ENCODE measurements around the gene AP1AR.

The AP1AR gene

DNA sequence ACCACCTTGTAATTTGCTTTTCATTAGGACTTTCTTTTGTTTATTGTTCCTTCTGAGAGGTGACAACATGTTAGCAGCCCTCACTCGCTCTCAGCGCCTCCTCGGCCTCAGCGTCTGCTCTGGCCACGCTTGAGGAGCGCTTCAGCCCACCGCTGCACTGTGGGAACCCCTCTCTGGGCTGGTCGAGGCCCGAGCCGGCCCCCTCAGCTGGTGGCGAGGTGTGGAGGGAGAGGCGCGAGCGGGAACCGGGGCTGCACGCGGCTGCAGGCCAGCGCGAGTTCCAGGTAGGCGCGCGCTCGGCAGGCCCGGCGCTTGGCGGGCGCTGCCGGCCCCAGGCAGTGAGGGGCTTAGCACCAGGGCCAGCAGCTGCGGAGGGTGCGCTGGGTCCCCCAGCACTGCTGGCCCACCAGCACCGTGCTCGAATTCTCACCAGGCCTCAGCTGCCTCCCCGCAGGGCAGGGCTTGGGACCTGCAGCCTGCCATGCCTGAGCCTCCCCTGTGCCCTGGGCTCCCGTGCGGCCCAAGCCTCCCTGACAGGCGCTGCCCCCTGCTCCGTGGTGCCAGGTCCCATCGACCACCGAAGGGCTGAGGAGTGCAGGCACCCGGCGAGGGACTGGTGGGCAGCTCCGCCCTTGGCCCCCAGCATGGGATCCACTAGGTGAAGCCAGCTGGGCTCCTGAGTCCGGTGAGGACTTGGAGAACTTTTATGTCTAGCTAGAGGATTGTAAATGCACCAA, 9.2 kb upstream of the AP1AR start:
- no peak for DNase-seq

DNA sequence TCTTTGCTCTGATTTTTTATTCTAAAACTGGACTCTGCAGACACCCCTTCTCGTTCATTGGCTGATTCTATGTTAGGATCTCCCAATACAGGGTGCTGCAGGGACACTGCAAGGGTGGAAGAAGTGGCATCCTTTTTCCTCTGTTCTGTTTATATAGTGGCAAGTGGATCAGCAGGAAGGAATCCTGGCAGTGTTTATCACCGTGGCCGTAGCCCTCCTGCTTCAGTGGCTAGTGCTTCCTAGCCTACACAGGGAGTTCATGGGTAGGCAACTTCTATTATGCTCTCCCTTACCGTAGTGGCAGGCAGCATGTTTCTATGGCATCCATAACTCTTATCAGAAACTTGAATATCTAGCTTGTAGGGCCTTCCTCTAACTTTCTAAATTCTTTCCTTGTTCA, 6.4 kb upstream of the AP1AR start:
- DNase-seq, result no peak

DNA sequence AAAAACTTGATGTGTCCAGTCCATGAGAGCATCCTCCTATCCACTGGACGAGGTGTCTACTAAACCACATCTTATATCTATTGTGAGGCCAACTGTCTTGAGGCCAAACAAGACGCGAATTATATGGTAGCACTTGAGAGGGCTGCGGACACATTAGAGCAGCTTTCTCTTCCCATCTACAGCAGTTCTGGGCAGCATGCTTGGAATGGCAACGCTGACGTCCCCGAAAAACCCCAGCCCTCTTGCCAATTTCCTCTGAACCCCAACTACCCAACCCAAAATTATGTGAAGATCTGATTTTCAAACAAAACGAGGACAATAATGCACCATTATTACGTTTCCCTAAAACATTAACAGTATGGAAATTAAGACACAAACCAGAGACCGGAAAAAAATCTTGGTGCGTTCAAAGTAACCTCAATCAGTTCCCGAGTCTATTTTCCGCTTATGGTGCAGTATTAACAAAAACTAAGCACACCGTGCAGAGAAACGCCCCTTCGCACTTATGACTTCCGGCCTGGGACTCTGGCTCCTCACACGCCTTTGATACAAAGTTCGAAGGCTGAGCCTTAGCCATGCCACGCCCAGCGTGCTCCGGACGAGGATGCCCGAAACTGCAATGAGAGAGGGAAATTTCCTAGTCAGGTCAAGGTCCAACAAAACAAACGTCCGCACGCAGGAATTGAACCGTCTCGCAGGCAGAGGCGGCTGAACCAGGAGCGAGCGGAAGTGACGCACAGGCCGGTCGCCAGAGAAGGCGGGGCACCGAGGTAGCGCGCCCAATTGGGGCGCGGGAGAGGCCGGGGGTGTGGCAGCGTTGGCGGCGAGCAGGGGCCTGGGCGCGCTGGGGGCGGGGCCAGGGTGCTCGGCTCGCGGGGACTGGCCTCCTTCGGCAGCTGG, 458 bp upstream of the AP1AR start:
- peak; percentile 99 to 100 (median 99) for DNase-seq

DNA sequence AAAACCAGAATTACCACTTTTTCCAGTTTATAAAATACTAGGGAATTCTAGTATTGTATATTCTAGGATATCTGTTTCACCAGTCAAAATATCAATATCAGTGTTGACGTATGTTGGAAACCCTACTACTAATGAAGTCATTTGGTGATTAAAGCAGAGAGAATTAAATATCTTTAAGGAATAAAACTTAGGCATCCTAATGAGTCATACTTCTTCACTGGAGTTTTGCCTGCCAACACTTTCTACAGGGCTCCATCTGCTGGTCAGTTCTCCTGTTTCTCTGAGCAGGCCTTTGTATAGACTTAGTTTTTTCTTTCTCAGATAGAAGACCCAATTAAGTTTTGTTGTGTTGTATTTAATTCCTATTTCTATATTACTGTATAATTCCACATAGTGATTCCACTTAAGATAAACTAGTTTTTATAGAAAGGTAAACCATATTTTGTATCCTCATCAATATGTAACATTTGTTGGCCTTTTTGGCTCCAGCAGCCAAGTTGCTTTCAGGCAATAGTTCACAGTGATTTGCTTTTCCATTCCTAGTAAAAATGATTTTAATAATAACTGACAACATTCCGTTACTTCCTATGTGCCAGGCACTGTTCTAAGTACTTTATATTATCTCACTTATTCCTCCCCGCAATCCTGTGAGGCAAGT, 3.5 kb downstream of the AP1AR start:
- DNase-seq, result peak; percentile 80 to 89 (median 88)

DNA sequence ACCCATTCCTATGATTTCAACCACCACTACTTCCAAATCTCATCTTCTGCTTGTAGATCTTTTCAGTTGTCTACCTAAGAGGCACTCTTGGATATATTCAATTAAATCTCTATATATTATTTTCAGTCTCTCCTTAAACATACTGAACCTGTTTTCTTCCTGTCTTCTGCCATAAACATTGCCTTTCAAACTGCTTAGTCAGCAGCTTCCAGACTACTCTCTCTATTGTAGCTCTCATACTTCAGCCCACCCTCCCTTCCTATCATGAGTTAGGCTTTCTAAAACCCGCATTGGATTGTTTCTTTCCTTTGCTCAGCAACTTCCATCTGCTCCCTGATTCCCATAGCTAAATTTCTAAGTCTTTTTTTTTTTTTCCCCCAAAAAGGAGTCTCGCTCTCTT, 4.5 kb downstream of the AP1AR start:
- DNase-seq, result no peak

DNA sequence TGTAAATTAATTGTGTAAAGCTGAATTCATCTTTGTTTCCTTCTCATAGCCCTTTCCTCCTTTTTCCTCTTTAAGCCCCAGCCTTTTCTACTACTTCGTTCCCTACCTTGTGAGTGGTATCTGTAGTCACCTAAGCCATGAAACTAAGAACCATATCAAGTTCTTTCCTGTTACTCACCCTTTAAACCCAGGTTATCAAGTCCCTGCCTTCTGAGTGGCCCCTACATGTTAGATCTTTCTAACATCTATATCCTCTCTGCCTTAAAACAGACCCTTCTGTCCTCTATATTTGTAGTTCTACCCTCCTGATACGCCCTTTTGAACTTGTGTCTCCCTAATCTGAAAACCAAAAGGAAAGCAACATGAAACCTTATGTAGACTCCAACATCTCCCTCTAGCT, 7.2 kb downstream of the AP1AR start:
- DNase-seq, result no peak

DNA sequence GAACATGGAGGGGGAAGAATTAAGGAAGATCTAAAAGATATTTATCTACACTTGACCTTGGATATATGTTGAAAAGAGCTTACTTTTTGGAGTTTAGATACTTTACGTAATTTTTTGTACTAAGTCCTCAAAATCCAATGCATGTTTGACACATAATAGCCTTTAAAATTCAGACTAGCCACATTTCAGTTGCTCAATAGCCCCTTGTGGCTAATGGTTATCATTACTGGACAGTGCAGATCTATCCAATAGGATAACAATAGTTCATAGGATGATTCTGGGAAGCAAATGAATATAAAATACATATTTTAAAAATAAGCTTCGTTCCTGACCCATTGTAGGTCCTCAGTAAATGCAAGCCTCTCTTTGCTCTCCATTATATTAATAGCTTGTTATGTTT, 13.8 kb downstream of the AP1AR start:
- no peak for DNase-seq

DNA sequence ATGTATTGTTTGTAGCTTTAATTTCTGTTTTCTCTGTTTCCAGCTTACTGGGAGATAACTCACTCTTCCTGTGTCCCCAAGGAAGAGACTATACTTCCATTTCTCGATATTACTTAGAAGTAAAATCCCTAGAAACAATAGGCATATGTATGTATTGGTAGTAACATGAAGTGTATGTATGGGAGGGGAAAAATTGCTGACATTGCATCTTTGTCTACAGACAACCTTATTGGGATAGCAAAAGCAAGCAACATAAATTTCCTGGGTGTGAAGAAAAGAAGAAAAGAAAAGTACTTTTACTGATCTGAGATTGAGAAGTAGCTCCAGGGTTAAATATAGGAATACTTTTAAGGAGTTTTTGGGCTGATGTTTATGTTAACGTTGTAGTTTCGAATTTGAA, 15.4 kb downstream of the AP1AR start:
- no peak for DNase-seq

DNA sequence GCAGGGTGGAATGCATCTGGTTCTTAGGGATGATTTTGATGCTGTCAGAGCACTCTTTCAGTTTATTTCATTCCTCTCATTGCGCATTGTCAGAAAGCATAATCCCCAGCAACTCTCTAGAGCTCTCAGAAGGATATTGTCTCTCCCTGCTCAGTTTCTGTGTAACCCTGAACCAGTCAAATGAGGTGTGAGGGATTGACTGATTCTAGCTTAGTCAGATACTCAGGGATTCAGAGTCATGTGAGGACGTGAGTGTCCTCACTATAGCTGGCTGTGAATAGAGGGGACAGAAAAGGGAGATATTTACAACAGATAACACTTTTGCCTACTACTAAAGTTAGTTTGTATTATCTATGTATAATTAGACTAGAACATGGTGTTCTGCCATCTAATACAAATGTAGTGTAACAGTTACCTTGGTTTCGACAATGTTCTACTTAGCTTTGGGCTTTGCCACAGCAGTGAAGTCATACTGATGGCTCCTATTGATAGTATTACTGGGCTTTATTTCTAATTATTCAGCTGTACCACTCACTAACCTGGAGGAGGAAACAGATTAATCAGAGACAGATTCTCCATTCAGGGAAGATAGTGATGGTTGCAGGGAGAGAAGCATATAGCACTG, 19.5 kb downstream of the AP1AR start:
- DNase-seq, result peak; percentile 11 to 26 (median 24)

DNA sequence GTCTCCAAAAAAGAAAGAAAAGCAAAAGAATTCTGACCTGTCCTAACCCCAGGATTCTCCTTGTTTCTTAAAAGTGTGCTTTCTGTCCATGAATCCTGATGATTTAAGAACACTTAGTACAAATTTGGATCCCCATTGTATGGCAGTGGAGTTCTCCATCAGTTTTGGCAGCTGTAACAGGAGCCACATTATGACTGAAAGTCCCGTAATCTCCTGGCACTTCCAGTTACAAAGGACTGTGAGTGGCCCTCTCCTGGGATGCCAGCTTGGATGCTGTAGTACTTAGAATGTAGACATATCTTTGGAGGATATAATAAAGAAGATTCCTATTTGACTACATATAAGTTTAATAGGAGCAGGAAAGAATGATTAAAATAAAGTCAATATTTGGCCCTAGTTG, 20.6 kb downstream of the AP1AR start:
- no peak for DNase-seq

DNA sequence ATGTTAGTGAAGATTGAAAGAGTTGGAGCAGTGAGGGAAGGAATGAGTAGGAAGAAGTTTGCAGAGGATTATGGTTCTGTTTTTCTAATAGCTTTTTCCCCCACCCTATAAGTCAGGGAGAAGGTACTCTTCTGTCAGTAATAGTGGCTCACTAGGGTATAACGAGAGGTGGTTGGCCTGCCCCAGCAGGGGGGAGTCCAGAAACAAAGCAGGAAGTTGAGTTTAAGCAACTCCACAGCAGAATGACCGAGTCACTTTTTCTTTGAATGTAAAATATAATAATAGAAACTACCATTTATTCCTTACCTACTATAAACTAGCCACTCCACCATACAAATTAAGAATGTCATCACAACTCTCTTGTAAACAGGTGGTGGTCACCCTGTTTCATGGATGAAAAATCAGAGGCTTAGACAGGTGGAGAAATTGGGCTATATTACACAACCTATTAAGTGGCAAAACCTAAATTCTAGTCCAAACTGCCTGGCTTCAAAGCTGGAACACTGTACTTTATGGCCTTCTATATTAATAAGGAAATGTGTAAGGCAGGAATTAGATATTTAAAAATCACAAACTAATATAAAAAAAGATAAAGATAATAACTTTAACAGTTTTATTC, 21.9 kb downstream of the AP1AR start:
- DNase-seq, result peak; percentile 49 to 59 (median 59)

DNA sequence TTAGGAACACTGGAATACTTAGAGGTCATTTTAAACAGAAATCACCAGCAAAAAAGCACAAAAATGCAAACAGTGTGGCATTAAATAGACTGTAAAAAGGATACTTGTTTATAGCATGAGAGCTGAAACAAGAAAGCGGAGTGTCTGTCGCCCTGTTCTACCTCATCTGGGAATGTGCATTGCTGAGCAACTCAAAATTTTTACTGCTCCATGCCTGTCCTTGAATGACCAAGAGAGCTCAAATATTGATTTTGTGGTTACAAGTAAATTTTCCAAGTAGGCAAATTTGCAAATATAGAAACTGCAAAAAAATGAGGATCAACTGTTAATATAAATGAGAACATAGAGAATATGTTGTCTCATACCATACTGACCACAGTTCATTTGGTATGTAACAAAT, 25.5 kb downstream of the AP1AR start:
- no peak for DNase-seq

DNA sequence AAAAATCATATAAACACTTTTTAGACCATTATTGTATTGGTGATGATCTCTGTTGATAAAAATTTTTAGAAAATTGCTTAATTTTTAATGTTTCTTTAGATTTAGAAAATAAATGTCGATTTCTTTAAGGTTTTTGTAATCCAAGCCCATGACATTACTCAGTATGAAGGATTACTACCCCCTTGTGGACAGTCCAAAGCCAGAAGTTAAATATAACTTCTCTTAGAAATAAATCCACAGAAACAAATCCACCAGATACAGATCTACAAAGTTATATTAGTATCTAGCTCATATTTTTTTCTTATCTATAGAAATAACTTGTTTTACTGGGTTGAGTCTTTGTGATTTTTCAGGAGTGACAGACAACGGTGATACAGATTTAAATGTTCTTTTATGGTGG, 35.2 kb downstream of the AP1AR start:
- DNase-seq, result peak; percentile 48 to 57 (median 53)

DNA sequence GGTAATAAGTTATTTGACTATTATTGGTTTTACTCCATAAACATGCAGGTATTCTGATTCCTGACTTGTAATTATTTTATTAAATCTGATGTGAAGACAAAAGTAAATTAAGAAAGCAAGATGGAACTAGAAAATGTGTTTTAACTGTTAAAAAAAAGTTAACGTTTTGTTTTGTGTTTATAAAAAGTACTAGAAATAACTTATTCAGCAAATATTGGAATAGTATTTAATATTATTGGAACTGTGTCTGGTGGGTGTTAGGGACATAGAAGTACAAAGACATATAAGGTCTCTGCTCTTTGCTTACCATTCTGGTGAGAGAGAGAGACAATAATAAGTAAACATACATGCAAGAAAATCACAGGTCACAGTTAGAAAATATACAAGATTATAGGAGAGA, 38.5 kb downstream of the AP1AR start:
- DNase-seq, result no peak

DNA sequence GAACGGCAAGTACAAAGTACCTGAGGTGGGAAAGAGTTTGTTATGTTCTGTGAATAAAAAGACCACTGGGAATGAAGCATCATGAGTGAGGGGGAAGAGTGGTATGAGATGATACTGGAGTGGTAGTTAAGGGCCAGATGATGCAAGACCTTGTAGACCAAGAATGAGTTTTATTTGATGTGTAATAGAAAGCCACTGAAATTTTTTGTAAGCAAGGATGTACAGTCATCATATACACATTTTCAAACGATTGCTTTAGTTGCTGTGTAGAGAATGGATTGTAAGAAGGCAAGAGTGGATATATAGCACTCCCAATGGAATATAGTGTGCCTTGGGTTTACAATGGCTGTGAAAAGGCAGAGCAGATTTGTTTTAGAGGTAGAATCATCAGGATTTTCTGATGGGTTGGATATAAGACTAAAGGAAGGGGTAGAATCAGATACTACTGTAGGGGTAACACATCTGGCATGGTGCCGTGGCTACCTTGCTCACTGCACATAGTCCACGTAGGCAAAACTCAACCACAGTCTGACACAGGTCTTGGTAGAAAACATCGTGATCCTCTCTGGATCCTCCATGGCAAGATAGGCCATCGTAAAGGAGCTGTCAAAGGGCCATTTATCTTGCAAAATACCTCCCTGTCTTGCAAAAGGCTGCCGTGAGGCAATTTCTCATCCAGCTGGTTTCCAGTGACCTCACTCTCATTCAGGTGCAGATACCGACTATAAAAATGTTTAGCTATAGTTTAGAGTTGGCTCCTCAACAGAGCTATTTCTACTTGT, 39.2 kb downstream of the AP1AR start:
- no peak for DNase-seq

DNA sequence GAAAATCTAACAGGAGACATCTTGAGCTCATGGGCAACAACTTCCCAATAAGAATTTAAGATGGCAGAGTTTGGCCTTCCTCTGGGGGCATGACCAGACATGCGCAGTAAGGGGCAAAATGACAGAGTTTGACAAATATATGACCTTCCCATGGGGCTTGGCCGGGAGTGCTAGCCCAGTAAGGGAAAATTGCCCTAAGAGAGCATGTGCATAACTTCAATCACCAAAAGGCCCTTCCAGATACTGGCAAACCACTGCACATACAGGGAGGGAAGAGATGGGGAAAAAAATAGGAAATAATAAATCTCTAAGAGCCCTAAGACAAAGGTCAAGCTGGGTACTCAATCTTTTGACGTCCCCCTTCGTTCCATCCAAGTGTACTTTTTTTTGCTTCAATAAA, 40.7 kb downstream of the AP1AR start:
- DNase-seq, result no peak

DNA sequence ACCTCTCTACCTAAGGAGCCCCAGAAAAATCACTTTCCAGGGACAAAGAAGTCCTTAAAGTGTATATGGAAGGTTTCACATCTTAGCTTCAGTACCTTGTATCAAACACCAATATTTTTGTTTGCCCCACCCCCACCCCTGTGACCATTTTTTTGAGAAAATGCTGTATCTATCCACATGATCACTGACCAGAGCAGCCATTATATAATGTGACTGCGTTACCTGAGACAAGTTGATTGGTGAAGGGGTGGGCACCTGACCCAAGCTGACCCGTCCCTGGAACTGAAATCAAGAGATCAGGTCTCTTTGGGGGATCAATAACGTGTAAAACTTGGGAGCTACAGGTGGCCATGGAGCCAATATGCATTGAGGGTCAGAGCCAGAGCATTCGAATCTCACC, 43.4 kb downstream of the AP1AR start:
- DNase-seq, result no peak

DNA sequence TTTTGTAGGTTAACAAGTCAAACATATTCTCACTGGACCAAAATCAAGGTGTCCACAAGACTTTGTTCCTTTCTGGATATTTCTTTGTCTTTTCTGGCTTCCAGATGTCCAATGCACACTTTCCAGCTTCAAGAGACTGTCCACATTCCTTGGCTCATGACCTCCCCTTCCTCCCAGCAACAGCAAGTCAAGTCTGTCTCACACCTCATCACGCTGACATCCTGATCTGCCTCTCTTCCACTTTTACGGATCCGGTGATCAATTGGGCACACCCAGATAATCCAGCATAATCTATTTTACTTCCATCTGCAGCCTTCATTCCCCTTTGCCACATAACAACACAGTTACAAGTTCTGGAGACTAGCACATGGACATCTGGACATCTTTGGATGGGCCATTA, 44.5 kb downstream of the AP1AR start:
- DNase-seq, result no peak

DNA sequence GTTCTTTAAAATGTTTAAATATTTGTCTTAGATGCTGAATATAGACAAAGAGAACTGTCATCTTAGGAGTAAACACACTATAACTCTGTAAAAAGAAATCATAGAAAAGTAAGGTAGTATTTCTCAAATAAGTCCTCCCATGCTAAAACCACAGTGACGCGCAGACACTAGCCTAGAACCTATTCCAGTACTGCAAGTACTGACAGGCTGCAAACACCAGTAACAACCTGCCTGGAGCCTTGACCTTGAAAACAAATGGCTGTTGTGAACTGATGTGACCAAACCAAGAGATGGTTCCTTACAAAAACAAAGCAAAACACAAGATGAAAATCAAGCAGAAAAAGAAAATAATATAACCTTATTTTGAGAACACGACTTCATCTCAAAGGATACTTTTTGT, 45.6 kb downstream of the AP1AR start:
- DNase-seq, result no peak

DNA sequence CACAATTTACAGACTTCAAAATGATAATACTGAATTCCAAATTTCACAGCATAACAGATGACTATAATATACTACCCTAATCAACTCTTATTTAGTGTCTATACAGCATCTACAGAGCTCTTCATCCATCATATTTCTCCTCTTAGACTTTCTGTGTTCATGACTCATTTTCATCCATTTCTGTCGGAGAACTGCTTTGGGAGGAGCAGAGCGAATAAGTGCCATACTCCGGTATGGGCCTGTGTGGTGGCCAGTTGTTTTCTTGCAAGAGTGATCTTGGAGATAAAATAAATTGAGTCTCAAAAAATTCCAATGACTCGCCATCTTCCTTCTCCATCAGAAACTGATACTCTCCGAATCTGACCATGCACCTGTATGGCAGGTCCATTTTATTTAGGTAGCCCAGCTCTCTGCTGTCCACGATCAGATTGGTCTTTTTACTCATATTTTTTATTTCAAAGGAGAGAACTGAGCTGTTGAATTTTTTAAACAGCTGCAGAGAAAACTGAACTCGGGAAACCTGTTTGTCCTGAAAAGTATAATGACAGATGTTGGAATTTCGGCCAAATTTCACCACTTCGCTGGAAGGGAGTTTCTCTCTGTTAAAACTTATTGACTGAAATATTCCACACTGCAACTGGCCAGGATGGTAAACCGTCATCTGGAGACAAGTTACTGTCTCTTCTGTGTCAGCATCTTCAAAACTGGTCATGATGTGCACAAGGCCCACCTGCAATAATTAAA, 46.3 kb downstream of the AP1AR start:
- DNase-seq, result no peak
